Testis (tissue), 2 donors: ENCODE measurements around the gene TAF7.

Source experiments
- CTCF ChIP-seq, 3 experiments: fragments of 450-650 bp in 2 of 3; fragments of 200-600 bp in 1 of 3; sonication (generic) in 1 of 3; IDR thresholded peaks; one replicate each; pipeline ENCODE4 v1.5.1; 2016 to 2019; ENCODE audit warnings: antibody characterized with exemption in 3 of 3, mild to moderate bottlenecking in 2 of 3, moderate library complexity in 1 of 3
- POLR2A ChIP-seq: fragments of 450-650 bp; IDR thresholded peaks from one replicate; pipeline ENCODE4 v1.6.1; 2017; ENCODE audit warnings: antibody characterized with exemption, mild to moderate bottlenecking, moderate library complexity

GRCh38 chr5:141362719-141363118, 42.1 kb upstream of the TAF7 start:
- TF ChIP-seq POLR2A (no peak), CTCF (IDR thresholded peaks at IDR 0.05) (no peak)
